Caki2 (cell line): ENCODE data around the gene FAM184B. TPM values are rescaled to one million over a fixed set of nuclear protein-coding genes. Genes with fewer than 3 reads are reported as not detected.

Source experiments
- DNase-seq: peaks from one replicate; pipeline ENCODE4 v3.0.0-alpha.2; 2015; ENCODE audit warnings: low read depth
- in situ Hi-C: cut with HindIII; loops from 2 replicates; pipeline ENCODE4 v1.10.0; 2016; ENCODE audit warnings: low sequenced_read_pairs, low pct_unique_long_range_greater_than_20kb, mixed read lengths
- total RNA-seq: library from RNA; depleted of rRNA; stranded (reverse); fragments of >200 nt; shearing (Covaris generic); gene quantifications from 2 replicates; pipeline ENCODE4 v1.2.3, GENCODE V29; 2014; ENCODE audit warnings: low replicate concordance; rRNA removed

FAM184B gene
- total RNA-seq, result not detected in 2 replicates

DNA sequence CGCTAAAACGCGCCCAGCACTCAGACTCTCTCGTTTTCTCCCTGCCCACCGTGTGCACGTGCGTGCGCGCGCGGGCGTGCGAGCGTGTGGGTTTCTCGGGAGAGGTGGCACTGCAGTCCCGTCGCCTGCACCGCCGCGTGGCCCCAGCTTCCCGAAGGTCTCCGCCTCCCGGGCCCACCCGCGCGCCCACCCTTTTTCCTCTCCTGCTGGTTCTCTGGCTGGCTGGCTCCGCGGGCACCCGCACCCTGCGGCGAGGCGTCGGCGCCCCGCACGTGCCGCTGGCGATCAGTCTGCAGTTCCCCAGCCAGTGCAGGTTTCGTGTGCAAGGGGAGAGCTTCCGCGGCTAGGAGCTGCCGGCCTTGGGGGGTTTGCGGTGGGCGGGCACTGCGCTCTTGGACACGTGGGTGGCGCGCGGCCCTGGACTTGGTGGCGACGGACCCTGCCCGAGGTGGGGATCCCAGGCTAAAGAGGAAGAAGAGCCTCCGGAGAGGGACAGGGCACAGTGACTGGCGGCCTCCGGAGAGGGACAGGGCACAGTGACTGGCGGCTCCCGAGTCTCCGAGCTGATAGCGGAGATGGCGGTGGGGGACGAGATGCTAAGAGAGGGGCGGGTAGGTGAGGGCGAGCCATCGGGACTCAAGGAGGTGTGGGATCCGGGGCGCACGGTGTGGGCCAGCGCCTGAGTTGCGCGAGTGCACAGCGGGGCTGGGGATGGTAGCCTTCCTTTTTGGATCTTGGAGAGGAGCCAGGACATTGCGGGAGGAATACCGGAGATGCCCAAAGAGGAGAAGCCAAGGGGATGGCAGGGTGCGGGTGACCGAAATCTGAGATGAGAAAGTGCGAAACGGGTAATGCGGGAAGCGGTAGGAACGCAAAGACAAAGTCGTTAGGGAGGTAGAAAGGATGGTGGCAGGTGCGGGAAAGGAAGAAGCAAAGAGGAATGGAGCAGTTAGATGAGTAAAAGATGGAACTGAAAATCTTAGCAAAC is at the start of gene FAM184B:
Gene FAM184B, minus strand, starts transcription at position 322 of the 988 bp plus-strand sequence. CDS start 322 bp downstream, outside the sequence.
- in situ Hi-C loops, result no loop called here
- no peak for DNase-seq

- no peak for DNase-seq
- in situ Hi-C loops, result no loop called here
Observed at GRCh38 chr4:17823871-17824669, 42.6 kb upstream of the FAM184B start.

DNA sequence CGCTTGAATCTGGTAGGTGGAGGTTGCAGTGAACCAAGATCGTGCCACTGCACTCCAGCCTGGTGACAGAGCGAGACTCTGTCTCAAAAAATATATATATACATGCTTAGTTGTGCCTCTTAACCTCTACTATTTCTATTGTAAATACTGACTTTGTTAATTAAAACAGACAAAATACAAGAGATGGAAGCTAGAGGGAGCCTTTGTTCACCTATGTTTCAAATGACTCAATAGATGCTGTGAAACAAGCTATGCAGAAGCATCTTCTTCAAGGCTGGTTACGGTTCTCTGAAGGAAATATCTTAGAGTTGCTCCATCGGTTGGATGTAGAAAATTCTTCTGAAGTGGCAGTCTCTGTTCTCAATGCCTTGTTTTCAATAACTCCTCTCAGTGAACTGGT is 35.6 kb upstream of the FAM184B start:
- in situ Hi-C loops, result no loop called here
- peak; percentile 47 for DNase-seq

- no peak for DNase-seq
- in situ Hi-C loops, result no loop called here
Observed at GRCh38 chr4:17816142-17816541, 34.7 kb upstream of the FAM184B start.

- in situ Hi-C loops, result no loop called here
Observed at GRCh38 chr4:17814140-17814539, 32.7 kb upstream of the FAM184B start.

DNA sequence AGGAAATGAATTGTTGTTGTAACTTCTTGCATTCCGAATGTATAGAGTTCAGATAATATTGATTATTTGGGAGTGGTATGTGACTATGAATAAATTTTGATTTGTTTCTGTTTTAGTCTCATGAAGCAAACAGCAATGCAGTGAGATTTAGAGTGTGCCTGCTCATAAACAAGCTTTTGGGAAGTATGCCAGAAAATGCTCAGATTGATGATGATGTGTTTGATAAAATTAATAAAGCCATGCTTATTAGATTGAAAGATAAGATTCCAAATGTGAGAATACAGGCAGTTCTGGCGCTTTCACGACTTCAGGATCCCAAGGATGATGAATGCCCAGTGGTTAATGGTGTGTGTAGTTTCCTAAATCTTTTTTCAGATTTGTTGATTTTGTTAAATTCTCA is 31.4 kb upstream of the FAM184B start:
- DNase-seq, result no peak
- in situ Hi-C loops, result no loop called here

More at GRCh38 chr4:17814140-17814539, 32.7 kb upstream of the FAM184B start:
- DNase-seq, result no peak

DNA sequence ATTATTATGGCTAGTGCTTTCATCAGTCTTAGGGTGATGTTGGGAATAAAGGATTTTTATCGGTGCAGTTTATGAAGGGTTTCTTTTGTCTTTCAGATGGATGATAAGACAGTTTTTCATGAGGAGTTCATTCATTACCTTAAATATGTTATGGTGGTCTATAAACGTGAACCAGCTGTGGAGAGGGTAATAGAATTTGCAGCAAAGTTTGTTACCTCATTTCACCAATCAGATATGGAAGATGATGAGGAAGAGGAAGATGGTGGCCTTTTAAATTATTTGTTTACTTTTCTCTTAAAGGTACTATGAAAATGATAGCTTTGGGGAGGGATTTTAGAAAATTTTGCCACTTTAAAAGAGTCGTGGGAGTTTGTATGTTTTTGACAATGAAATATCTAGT is 30.7 kb upstream of the FAM184B start:
- DNase-seq, result no peak
- in situ Hi-C loops, result no loop called here

- in situ Hi-C loops, result no loop called here
- DNase-seq, result no peak
Observed at GRCh38 chr4:17811078-17811603, 29.7 kb upstream of the FAM184B start.

- in situ Hi-C loops, result no loop called here
- peak; percentile 99 for DNase-seq
Observed at GRCh38 chr4:17810260-17811077, 29.0 kb upstream of the FAM184B start, which contains the start of the genes DCAF16 and NCAPG. DCAF16 (minus strand) TSS chr4:17810757; CDS start chr4:17804141, 6,616 bp downstream. NCAPG (plus strand) TSS chr4:17810979; CDS start chr4:17811078, 99 bp downstream.

GRCh38 chr4:17809667-17810066 is 28.2 kb upstream of the FAM184B start:
- in situ Hi-C loops, result no loop called here
- DNase-seq, result no peak

DNA sequence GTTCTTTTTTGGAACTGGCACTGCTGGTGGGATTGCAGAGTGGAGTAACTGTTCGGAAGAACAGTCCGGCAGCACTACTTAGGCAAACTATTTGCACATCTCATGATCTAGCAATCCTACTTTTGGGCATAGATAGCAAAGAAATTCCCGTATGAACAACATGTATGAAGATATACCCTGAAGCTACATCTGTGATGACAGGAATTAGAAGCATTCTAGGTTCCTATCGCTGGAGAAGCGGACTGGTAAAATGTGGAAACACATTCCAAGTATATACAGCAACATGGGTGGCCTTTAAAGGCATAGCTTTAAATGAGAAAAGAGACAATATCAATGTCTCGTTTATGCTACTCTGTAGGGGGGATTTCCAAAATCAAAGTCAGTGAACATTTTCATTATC is 26.0 kb upstream of the FAM184B start:
- in situ Hi-C loops, result no loop called here
- DNase-seq, result no peak

DNA sequence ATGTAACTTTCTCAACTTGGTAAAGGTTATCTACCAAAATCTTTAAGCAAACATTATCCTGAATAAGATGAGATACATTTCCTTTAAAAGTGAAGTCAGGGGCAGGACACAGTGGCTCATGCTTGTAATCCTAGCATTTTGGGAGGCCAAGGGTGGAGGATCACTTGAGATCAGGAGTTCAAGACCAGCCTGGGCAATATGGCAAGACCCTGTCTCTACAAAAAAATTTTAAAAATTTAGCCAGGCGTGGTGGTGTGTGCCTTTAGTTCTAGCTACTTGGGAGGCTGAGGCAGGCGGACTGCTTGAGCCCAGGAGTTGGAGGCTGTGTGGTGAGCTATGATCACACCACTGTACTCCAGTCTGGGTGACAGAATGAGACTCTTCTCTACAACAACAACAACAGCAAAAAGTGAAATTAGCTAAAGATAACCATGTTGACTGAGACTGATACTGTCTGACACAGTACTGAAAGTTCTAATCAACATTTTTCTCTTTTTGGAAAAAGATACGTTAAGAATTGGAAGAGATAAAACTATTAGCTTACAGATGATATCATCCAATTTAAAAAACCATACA is 24.2 kb upstream of the FAM184B start:
- in situ Hi-C loops, result no loop called here
- DNase-seq, result no peak

DNA sequence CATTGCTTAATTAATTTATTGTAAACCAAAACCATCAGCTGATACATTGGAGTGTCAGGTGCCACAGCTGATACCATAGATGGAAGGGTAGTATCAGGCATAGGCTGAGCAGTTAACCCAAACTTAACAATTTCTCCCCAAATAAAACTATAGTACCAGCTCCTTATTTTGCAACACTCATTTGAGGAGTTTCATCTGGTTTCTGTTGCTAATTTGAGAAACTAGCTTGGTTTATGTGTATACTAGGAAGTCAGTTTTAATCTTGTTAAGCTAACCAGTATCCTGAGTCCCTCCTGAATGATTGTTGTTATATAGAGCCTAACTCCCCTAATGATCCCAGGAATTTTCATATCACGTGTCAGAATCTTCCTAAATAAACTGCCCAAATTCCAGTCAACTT is 16.4 kb upstream of the FAM184B start:
- DNase-seq, result no peak
- in situ Hi-C loops, result no loop called here

DNA sequence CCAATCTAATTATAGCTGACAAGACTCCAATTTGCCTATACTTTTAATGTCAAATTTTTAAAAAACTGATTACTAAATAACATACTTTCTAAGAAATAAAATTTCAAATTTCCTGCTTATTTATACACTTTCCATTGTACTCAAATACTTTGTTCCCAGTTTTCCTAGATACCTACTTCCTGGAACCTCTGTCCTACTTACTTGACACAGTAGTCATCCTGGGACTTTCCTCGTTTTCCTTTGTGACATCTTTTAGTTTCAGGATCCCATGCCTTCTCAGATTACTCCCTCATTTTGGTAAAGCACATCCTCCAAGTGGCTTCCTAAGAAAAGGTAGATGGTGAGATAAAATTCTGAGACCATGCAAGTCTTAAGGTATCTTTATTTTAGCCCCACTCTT is 13.3 kb upstream of the FAM184B start:
- no peak for DNase-seq
- in situ Hi-C loops, result no loop called here

GRCh38 chr4:17788956-17789355 is 7.5 kb upstream of the FAM184B start:
- in situ Hi-C loops, result no loop called here

GRCh38 chr4:17787315-17787714 is 5.9 kb upstream of the FAM184B start:
- in situ Hi-C loops, result no loop called here
- DNase-seq, result peak; percentile 56

More at GRCh38 chr4:17788956-17789355, 7.5 kb upstream of the FAM184B start:
- no peak for DNase-seq

DNA sequence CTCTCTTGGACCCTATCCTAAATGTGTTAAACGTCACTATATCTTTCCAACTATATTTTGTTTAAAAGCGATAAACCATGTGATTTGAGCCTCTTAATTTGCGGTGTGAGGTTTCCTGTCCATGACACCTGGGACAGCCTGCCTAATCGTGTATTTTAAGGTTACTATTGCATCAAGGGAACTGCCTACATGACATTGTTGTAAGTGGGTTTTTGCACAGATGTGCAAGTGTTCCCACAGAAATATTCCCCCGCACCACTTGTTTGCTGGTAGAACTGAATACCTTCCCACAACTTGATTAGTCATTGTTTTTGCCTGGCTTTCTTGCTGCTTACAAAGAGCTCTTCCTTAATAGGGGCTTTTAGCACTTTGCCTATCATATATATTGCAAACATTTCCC is 5.1 kb upstream of the FAM184B start:
- DNase-seq, result peak; percentile 30
- in situ Hi-C loops, result no loop called here
